Endothelial cell of umbilical vein (primary cell): ENCODE measurements around the gene MAPKAPK2. TPM values are rescaled to one million over a fixed set of nuclear protein-coding genes. Genes with fewer than 3 reads are reported as not detected.

ENCODE experiments used
- BruUV-seq: library from RNA; stranded (reverse); fragments of 400-500 nt; replicated peaks from 2 replicates; lab custom pipeline; 2021; lab: Mats Ljungman, UMichigan
- CTCF ChIA-PET: fragments of 300-600, 350-600 bp; sonication (Branson Sonifier 250); formaldehyde crosslinking; loops from one replicate; lab custom pipeline; 2021; ENCODE audit warnings: antibody characterized with exemption, inconsistent platforms; lab: Charles Lee
- POLR2A ChIA-PET: fragments of 300-600, 350-600 bp; sonication (Branson Sonifier 250); formaldehyde crosslinking; loops from one replicate; lab custom pipeline; 2021; ENCODE audit warnings: antibody characterized with exemption, inconsistent platforms; lab: Charles Lee
- DNase-seq: peaks from one replicate; pipeline ENCODE4 v3.0.0-alpha.2; 2011; ENCODE audit warnings: low read depth, low spot score
- FAIRE-seq: peaks from 2 replicates; lab custom pipeline; 2011; peaks lifted over from hg19 to GRCh38; lab: Jason Lieb, UNC
- H2AFZ ChIP-seq: 2 replicates; pipeline ENCODE4 v1.6.0; 2012; ENCODE audit warnings: low read depth, low read length, control low read depth, inconsistent platforms
- H3K27ac ChIP-seq: 2 replicates; pipeline ENCODE4 v1.5.1; 2011; ENCODE audit warnings: low read depth, mild to moderate bottlenecking, control low read depth, low read length, moderate library complexity; ENCODE audit not compliant: insufficient read depth
- H3K27me3 ChIP-seq, 2 experiments: 2 replicates each; pipeline versions ENCODE4 v1.6.0 to v1.6.1; 2011; ENCODE audit warnings: low read length in 2 of 2, mixed read lengths in 1 of 2; ENCODE audit not compliant: control insufficient read depth in 2 of 2, insufficient read depth in 2 of 2
- H3K36me3 ChIP-seq, 2 experiments: 2 replicates in 1 of 2; 3 replicates in 1 of 2; pipeline ENCODE4 v1.5.1; 2011; ENCODE audit warnings: low read length in 2 of 2, mild to moderate bottlenecking in 1 of 2, moderate library complexity in 1 of 2; ENCODE audit not compliant: control insufficient read depth in 2 of 2, insufficient read depth in 2 of 2; ENCODE audit errors: extremely low read depth in 1 of 2
- H3K4me1 ChIP-seq: 3 replicates; pipeline ENCODE4 v1.5.1; 2011; ENCODE audit warnings: mild to moderate bottlenecking, low read length; ENCODE audit not compliant: control insufficient read depth, insufficient read depth; ENCODE audit errors: extremely low read depth
- H3K4me2 ChIP-seq: 2 replicates; pipeline ENCODE4 v1.6.1; 2011; ENCODE audit warnings: low read length, control low read depth, mixed read lengths; ENCODE audit not compliant: insufficient read depth
- H3K4me3 ChIP-seq, 3 experiments: fragments of 200-600 bp in 1 of 3; sonication (generic), shearing (Covaris generic) in 1 of 3; replicated peaks in 1 of 3; 2 replicates each; pipeline ENCODE4 v1.5.1; 2011 to 2016; ENCODE audit warnings: control low read depth in 3 of 3, low read length in 3 of 3, mild to moderate bottlenecking in 2 of 3, inconsistent platforms in 1 of 3, low read depth in 1 of 3, moderate library complexity in 1 of 3; ENCODE audit not compliant: insufficient read depth in 1 of 3
- H3K79me2 ChIP-seq: 2 replicates; pipeline ENCODE4 v1.6.0; 2012; ENCODE audit warnings: low read length, inconsistent platforms; ENCODE audit not compliant: control insufficient read depth, insufficient read depth
- H3K9ac ChIP-seq: replicated peaks from 2 replicates; pipeline ENCODE3; 2011; ENCODE audit warnings: low read length, control low read depth; ENCODE audit not compliant: insufficient read depth; ENCODE audit errors: extremely low read depth
- H3K9me1 ChIP-seq: replicated peaks from 3 replicates; pipeline ENCODE4 v1.6.0; 2011; ENCODE audit warnings: mild to moderate bottlenecking, low read length; ENCODE audit not compliant: control insufficient read depth, insufficient read depth; ENCODE audit errors: extremely low read depth
- H3K9me3 ChIP-seq: replicated peaks from 2 replicates; pipeline ENCODE4 v1.5.1; 2012; ENCODE audit warnings: low read length, inconsistent platforms; ENCODE audit not compliant: control insufficient read depth, insufficient read depth
- H4K20me1 ChIP-seq: replicated peaks from 2 replicates; pipeline ENCODE3; 2011; ENCODE audit warnings: mild to moderate bottlenecking, low read length; ENCODE audit not compliant: control insufficient read depth, insufficient read depth; ENCODE audit errors: extremely low read depth
- EZH2 ChIP-seq: IDR thresholded peaks from 2 replicates; pipeline ENCODE4 v1.6.1; 2012; ENCODE audit warnings: borderline replicate concordance, low read depth, mild to moderate bottlenecking, moderate library complexity, low read length, inconsistent platforms; ENCODE audit not compliant: severe bottlenecking
- FOS ChIP-seq: IDR thresholded peaks from 2 replicates; pipeline ENCODE4 v1.6.1; 2011; ENCODE audit warnings: mild to moderate bottlenecking, low read length, moderate library complexity, borderline replicate concordance; ENCODE audit not compliant: insufficient read depth
- GATA2 ChIP-seq: IDR thresholded peaks from 2 replicates; pipeline ENCODE4 v1.7.0; 2011; ENCODE audit warnings: low read depth, mild to moderate bottlenecking, moderate library complexity, mixed read lengths, low read length; ENCODE audit not compliant: insufficient read length, insufficient read depth
- JUN ChIP-seq: IDR thresholded peaks from 2 replicates; pipeline ENCODE4 v1.6.1; 2011; ENCODE audit warnings: borderline replicate concordance, low read depth; ENCODE audit not compliant: insufficient read length, insufficient read depth
- MYC ChIP-seq: IDR thresholded peaks from one replicate; pipeline ENCODE4 v1.6.1; 2011; ENCODE audit warnings: mild to moderate bottlenecking, low read depth, low read length
- POLR2A ChIP-seq: IDR thresholded peaks from 2 replicates; pipeline ENCODE4 v1.6.1; 2012; ENCODE audit warnings: low read depth, mild to moderate bottlenecking, control low read depth, low read length
- POLR2AphosphoS5 ChIP-seq: IDR thresholded peaks from 2 replicates; pipeline ENCODE4 v1.6.1; 2012; ENCODE audit warnings: low read depth, mild to moderate bottlenecking, control low read depth, low read length, moderate library complexity; ENCODE audit not compliant: insufficient read depth
- dilution Hi-C: fragments of 300-500 bp; cut with MboI; formaldehyde crosslinking; loops from one replicate; pipeline ENCODE4 v1.15.0; 2019; ENCODE audit warnings: low sequenced_read_pairs; ENCODE audit not compliant: extremely low pct_ligation_motif_present
- intact Hi-C: fragments of 100-400 bp; cut with micrococcal nuclease; formaldehyde crosslinking; loops from one replicate; pipeline ENCODE4 v1.10.0; 2022
- polyA plus RNA-seq, 4 experiments: library from polyadenylated mRNA; depleted of rRNA in 3 of 4; stranded (reverse) in 3 of 4; unstranded in 1 of 4; fragments of >200 nt; gene quantifications; 2 replicates each; pipeline versions ENCODE4 v1.2.1 to v1.2.3, GENCODE V29; 2011 to 2012; ENCODE audit warnings: missing spikeins in 1 of 4
- total RNA-seq: library from RNA; stranded (reverse); gene quantifications from 2 replicates; pipeline ENCODE4 v1.2.3, GENCODE V29; 2021
- TF ChIP-seq, protein P1 (sequence below): IDR thresholded peaks from 2 replicates; pipeline ENCODE4 v1.6.1; 2011; ENCODE audit not compliant: insufficient read depth, insufficient read length
- TF ChIP-seq, protein P2 (sequence below), 2 donors: IDR thresholded peaks; 1 replicate in 1 of 2; 2 replicates in 1 of 2; pipeline ENCODE4 v1.5.1; 2011; ENCODE audit warnings: low read length in 2 of 2, mild to moderate bottlenecking in 2 of 2, moderate library complexity in 2 of 2, control low read depth in 1 of 2, inconsistent platforms in 1 of 2, low read depth in 1 of 2; ENCODE audit not compliant: insufficient read depth in 1 of 2; ENCODE audit errors: extremely low read depth in 1 of 2

MAPKAPK2 gene
- total and polyA plus RNA-seq, 2 donors (not counting 3 experiments of a cell fraction or from before 2014, with no cell fraction given): 52.9 to 69.1 TPM

- dilution Hi-C loops: no loop called here
These were observed 67.8 kb downstream of the MAPKAPK2 start for GRCh38 chr1:206752481-206752880.

More at GRCh38 chr1:206752481-206752880, 67.8 kb downstream of the MAPKAPK2 start:
- no peaks in the 10 kb centered on the region for H3K79me2 ChIP-seq
- H3K27ac ChIP-seq: no peak overlapping the region
- intact Hi-C loops: no loop called here
- ChIA-PET POLR2A (no interaction called here), CTCF (no interaction called here)
- H3K4me3 ChIP-seq: no peak overlapping the region
- TF ChIP-seq POLR2AphosphoS5 (no peak), POLR2A (no peak), GATA2 (no peak), EZH2 (no peak), FOS (no peak), JUN (no peak), MYC (no peak)
- TF ChIP-seq, protein P1, sequence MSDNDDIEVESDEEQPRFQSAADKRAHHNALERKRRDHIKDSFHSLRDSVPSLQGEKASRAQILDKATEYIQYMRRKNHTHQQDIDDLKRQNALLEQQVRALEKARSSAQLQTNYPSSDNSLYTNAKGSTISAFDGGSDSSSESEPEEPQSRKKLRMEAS: no peak
- TF ChIP-seq, protein P2, sequence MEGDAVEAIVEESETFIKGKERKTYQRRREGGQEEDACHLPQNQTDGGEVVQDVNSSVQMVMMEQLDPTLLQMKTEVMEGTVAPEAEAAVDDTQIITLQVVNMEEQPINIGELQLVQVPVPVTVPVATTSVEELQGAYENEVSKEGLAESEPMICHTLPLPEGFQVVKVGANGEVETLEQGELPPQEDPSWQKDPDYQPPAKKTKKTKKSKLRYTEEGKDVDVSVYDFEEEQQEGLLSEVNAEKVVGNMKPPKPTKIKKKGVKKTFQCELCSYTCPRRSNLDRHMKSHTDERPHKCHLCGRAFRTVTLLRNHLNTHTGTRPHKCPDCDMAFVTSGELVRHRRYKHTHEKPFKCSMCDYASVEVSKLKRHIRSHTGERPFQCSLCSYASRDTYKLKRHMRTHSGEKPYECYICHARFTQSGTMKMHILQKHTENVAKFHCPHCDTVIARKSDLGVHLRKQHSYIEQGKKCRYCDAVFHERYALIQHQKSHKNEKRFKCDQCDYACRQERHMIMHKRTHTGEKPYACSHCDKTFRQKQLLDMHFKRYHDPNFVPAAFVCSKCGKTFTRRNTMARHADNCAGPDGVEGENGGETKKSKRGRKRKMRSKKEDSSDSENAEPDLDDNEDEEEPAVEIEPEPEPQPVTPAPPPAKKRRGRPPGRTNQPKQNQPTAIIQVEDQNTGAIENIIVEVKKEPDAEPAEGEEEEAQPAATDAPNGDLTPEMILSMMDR (IDR thresholded peaks at IDR 0.05; ENCODE audit: extremely low read depth in 1 of 2, insufficient read depth in 1 of 2, low read depth in 1 of 2, low read length in 2 of 2): no peak
- no TSS peak for BruUV-seq
- H2AFZ ChIP-seq: no peak overlapping the region
- no peaks in the 10 kb centered on the region for H3K9me3 ChIP-seq
- no peaks in the 10 kb centered on the region for H3K9me1 ChIP-seq
- H3K4me2 ChIP-seq: no peak overlapping the region
- H3K4me1 ChIP-seq: no peaks in the 10 kb centered on the region
- H4K20me1 ChIP-seq: no peaks in the 10 kb centered on the region
- H3K9ac ChIP-seq: no peak overlapping the region
- no peak for DNase-seq
- peaks cover 8 to 16% of the 10 kb centered on the region in 2 experiments for H3K27me3 ChIP-seq
- no peak for FAIRE-seq
- H3K36me3 ChIP-seq: no peaks in the 10 kb centered on the region
